HG03575 (cell line): Measurements from ENCODE around the gene RRAGD.

Experiments used
- ATAC-seq: cut with Tn5 transposase; IDR thresholded peaks from one replicate; pipeline ENCODE4 v1.9.1; 2021; ENCODE audit not compliant: unreplicated experiment, insufficient number of reproducible peaks, low FRiP score; ENCODE audit errors: extremely low read depth

RRAGD gene

GRCh38 chr6:89385156-89385667, 26.9 kb downstream of the RRAGD start:
- no peak for ATAC-seq

GRCh38 chr6:89381031-89381430, 31.0 kb downstream of the RRAGD start:
- ATAC-seq, result no peak

GRCh38 chr6:89379281-89379680, 32.8 kb downstream of the RRAGD start:
- ATAC-seq, result no peak

- no peak for ATAC-seq
Observed at GRCh38 chr6:89378628-89379027, 33.4 kb downstream of the RRAGD start.

GRCh38 chr6:89375427-89376267, 36.4 kb downstream of the RRAGD start:
- peak; percentile 31 for ATAC-seq

- no peak for ATAC-seq
Observed at GRCh38 chr6:89372506-89372901, 39.6 kb downstream of the RRAGD start.

- ATAC-seq, result no peak
Observed at GRCh38 chr6:89371849-89372505, 40.1 kb downstream of the RRAGD start.

- ATAC-seq, result no peak
Observed at GRCh38 chr6:89368999-89369398, 43.1 kb downstream of the RRAGD start.

GRCh38 chr6:89368107-89368506, 44.0 kb downstream of the RRAGD start:
- ATAC-seq, result no peak

GRCh38 chr6:89364586-89364985, 47.5 kb downstream of the RRAGD start:
- ATAC-seq, result no peak

- no peak for ATAC-seq
Observed at GRCh38 chr6:89361171-89361570, 50.9 kb downstream of the RRAGD start.

GRCh38 chr6:89360415-89360999, 51.6 kb downstream of the RRAGD start:
- peak; percentile 58 for ATAC-seq

GRCh38 chr6:89359561-89359960, 52.5 kb downstream of the RRAGD start:
- no peak for ATAC-seq

GRCh38 chr6:89357390-89357789, 54.7 kb downstream of the RRAGD start:
- peak; percentile 26 for ATAC-seq

- no peak for ATAC-seq
Observed at GRCh38 chr6:89356642-89357170, 55.4 kb downstream of the RRAGD start.

GRCh38 chr6:89355511-89356194, 56.4 kb downstream of the RRAGD start:
- no peak for ATAC-seq

- ATAC-seq, result no peak
Observed at GRCh38 chr6:89353702-89354392, 58.2 kb downstream of the RRAGD start.

- no peak for ATAC-seq
Observed at GRCh38 chr6:89353118-89353556, 58.9 kb downstream of the RRAGD start.
